K562 (cell line): ENCODE measurements around the gene FERMT3. TPM values are rescaled to one million over a fixed set of nuclear protein-coding genes. Genes with fewer than 3 reads are reported as not detected.
A peak's percentile ranks its signal among the peaks of the same experiment; 100 is the strongest.

Experiments used
- CTBP1 ChIP-seq: fragments of 450-650 bp; IDR thresholded peaks from 2 replicates; pipeline ENCODE4 v1.6.1; 2016; ENCODE audit warnings: borderline replicate concordance
- ERF ChIP-seq: fragments of 450-650 bp; formaldehyde crosslinking; IDR thresholded peaks from 2 replicates; pipeline ENCODE4 v1.4.0; 2020; ENCODE audit warnings: mild to moderate bottlenecking, mixed read lengths
- ETV5 ChIP-seq: sonication (generic); formaldehyde crosslinking; IDR thresholded peaks from 2 replicates; pipeline ENCODE4 v1.4.0; 2020; ENCODE audit warnings: low read depth, mild to moderate bottlenecking, missing genetic modification reagents
- FOXA3 ChIP-seq, 2 experiments: fragments of 450-650 bp in 1 of 2; sonication (generic) in 1 of 2; formaldehyde crosslinking; IDR thresholded peaks in 1 of 2; conservative IDR thresholded peaks in 1 of 2; 2 replicates each; pipeline versions ENCODE4 v1.4.0 to v1.8.0; 2020 to 2022; ENCODE audit warnings: mild to moderate bottlenecking in 2 of 2, missing genetic modification reagents in 1 of 2
- HES1 ChIP-seq: fragments of 450-650 bp; IDR thresholded peaks from 2 replicates; pipeline ENCODE4 v1.6.1; 2016; ENCODE audit warnings: low read depth, mild to moderate bottlenecking, moderate library complexity
- PRDM10 ChIP-seq: fragments of 450-650 bp; IDR thresholded peaks from 2 replicates; pipeline ENCODE4 v1.6.1; 2018; ENCODE audit not compliant: partially characterized antibody
- REST ChIP-seq, 2 experiments: fragments of 450-650 bp; formaldehyde crosslinking in 1 of 2; IDR thresholded peaks; 2 replicates each; pipeline versions ENCODE4 v1.4.0 to v1.6.1; 2014 to 2020; ENCODE audit warnings: mild to moderate bottlenecking in 2 of 2, borderline replicate concordance in 1 of 2, low read depth in 1 of 2
- SIX5 ChIP-seq, 2 experiments: IDR thresholded peaks; 2 replicates each; pipeline ENCODE4 v1.6.1; 2011; ENCODE audit warnings: low read length in 2 of 2, borderline replicate concordance in 1 of 2, low read depth in 1 of 2, mild to moderate bottlenecking in 1 of 2, moderate library complexity in 1 of 2; ENCODE audit not compliant: insufficient read depth in 1 of 2
- TEAD1 ChIP-seq, 2 experiments: fragments of 450-650 bp in 1 of 2; sonication (generic) in 1 of 2; formaldehyde crosslinking; IDR thresholded peaks; 2 replicates each; pipeline versions ENCODE4 v1.4.0 to v1.8.0; 2020 to 2022; ENCODE audit warnings: mild to moderate bottlenecking in 2 of 2, missing genetic modification reagents in 1 of 2
- ZNF584 ChIP-seq: fragments of 200-800 bp; sonication (Bioruptor generic); IDR thresholded peaks from 2 replicates; pipeline ENCODE4 v1.6.1; 2016; ENCODE audit warnings: low read depth, mild to moderate bottlenecking, missing genetic modification characterization, missing compliant biosample characterization
- ZNF699 ChIP-seq: fragments of 250-450 bp; sonication (Bioruptor Pico); IDR thresholded peaks from 2 replicates; pipeline ENCODE4 v1.8.0; 2021; ENCODE audit warnings: mild to moderate bottlenecking, moderate library complexity; ENCODE audit not compliant: insufficient replicate concordance
- polyA plus RNA-seq, 8 experiments: library from polyadenylated mRNA; depleted of rRNA in 4 of 8; stranded (reverse) in 5 of 8; unstranded in 3 of 8; fragments of >200 nt; fragmentation: Nextera tagmentation in 2 of 8; fragmentation: Illumina TruSeq in 1 of 8; extraction: Ambion mirVana in 2 of 8; extraction: Trizol in 1 of 8; gene quantifications; 2 replicates each; pipeline versions ENCODE4 v1.2.1 to v1.2.3, GENCODE V29; 2011 to 2014; ENCODE audit warnings: inconsistent platforms in 1 of 8, missing spikeins in 1 of 8
- total RNA-seq, 7 experiments: library from RNA; depleted of rRNA in 6 of 7; stranded (reverse); fragments of >200 nt in 6 of 7; fragmentation: Illumina TruSeq in 2 of 7; extraction: Trizol in 2 of 7; gene quantifications; 2 replicates each; pipeline versions ENCODE4 v1.2.1 to v1.2.3, GENCODE V29; 2011 to 2021; ENCODE audit warnings: low replicate concordance in 1 of 7

The FERMT3 gene
- total and polyA plus RNA-seq, 9 of the 15 experiments (the other 6 are each of a cell fraction or from before 2014, with no cell fraction given) = 3.2 to 275 (median 79.7) TPM

GRCh38 chr11:64246871-64247728, 40.6 kb downstream of the FERMT3 start, which contains the start of gene PPP1R14B (continued):
- peak; percentile 31 for TF ChIP-seq REST (IDR thresholded peaks at IDR 0.05; ENCODE audit: borderline replicate concordance)
- TF ChIP-seq REST (CRISPR knock-in tag; IDR thresholded peaks at IDR 0.05; ENCODE audit: low read depth) = 0 out of 2 replicates have a peak, but pooled peaks have one; percentile 32
- TF ChIP-seq FOXA3 (CRISPR knock-in tag; conservative IDR thresholded peaks at IDR 0.05 in 1 of 2, IDR thresholded peaks at IDR 0.05 in 1 of 2) = peak in 1 of 2 experiments; percentile 47; a peak in 1 of 4 replicates
- TF ChIP-seq SIX5 (IDR thresholded peaks at IDR 0.05; ENCODE audit: borderline replicate concordance in 1 of 2, insufficient read depth in 1 of 2, low read depth in 1 of 2, low read length in 2 of 2) = peak; percentile 78 to 81; a peak in 3 of 4 replicates
- TF ChIP-seq ERF (CRISPR knock-in tag) = peak; percentile 57; the same call in 1 of the 2 replicates
- peak; percentile 75 for TF ChIP-seq PRDM10
- TF ChIP-seq TEAD1 (CRISPR knock-in tag; IDR thresholded peaks at IDR 0.05) = peak in 1 of 2 experiments; percentile 75; a peak in 1 of 4 replicates
- no peak for TF ChIP-seq ZNF584 (CRISPR knock-in tag)
- TF ChIP-seq HES1 = no peak
- no peak for TF ChIP-seq ZNF699 (CRISPR knock-in tag)
- TF ChIP-seq ETV5 = peak; percentile 59; the same call in 1 of the 2 replicates
- peak; percentile 70 for TF ChIP-seq CTBP1
